T47D (cell line): ENCODE data around the gene DSCAML1.

ENCODE experiments used
- DNase-seq, 2 experiments: peaks; one replicate each; pipeline versions ENCODE4 v3.0.0 to v3.0.0-alpha.2; 2011 to 2012; ENCODE audit warnings: low read depth in 1 of 2, low spot score in 1 of 2
- JUND ChIP-seq: IDR thresholded peaks from 2 replicates; pipeline ENCODE4 v1.6.1; 2012; ENCODE audit warnings: low read depth
- in situ Hi-C: cut with HindIII; loops from 2 replicates; pipeline ENCODE4 v1.10.0; 2016; ENCODE audit warnings: low sequenced_read_pairs, low pct_unique_long_range_greater_than_20kb

DSCAML1 gene

DNA sequence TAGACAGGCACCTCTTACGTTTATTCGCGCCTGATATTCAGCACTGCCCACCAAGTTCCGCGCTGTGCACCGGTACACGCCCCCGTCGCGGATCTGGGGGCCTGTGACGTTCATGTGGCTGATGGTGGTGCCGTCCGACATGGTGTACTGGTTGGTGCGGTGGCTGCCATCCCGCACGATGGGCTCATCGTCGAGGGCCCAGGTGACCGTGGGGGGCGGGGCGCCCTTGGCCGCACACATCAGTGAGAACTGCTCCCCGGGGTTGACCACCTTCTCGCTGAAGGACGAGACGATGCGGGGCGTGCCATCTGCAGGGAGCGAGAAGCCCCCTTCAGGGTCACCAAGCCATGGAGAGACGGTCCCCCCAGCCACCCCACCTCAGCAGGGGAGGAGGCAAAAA lies 278.6 kb downstream of the DSCAML1 start:
- TF ChIP-seq JUND = no peak
- in situ Hi-C loops = no loop called here
- DNase-seq = no peak

DNA sequence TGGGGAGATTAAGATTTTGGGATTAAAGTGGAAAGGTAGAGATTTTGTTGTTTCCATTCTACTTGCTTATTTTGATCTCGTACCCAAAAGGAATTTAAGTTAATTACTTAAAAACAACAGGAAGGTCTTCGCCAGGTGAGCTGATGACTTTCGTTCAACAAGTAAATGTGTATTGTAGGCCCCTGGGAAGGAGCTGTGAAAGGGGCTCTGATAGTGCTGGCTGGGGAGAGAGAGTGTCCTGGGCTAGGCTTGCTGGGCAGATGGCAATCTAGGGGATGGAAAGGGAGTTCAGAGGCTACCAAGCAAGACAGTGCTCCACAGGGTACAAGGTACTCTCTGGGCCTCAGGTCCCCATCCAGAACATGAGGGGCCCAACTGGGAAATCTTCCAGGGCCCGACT lies 279.9 kb downstream of the DSCAML1 start:
- in situ Hi-C loops = no loop called here
- TF ChIP-seq JUND = no peak
- DNase-seq = no peak

DNA sequence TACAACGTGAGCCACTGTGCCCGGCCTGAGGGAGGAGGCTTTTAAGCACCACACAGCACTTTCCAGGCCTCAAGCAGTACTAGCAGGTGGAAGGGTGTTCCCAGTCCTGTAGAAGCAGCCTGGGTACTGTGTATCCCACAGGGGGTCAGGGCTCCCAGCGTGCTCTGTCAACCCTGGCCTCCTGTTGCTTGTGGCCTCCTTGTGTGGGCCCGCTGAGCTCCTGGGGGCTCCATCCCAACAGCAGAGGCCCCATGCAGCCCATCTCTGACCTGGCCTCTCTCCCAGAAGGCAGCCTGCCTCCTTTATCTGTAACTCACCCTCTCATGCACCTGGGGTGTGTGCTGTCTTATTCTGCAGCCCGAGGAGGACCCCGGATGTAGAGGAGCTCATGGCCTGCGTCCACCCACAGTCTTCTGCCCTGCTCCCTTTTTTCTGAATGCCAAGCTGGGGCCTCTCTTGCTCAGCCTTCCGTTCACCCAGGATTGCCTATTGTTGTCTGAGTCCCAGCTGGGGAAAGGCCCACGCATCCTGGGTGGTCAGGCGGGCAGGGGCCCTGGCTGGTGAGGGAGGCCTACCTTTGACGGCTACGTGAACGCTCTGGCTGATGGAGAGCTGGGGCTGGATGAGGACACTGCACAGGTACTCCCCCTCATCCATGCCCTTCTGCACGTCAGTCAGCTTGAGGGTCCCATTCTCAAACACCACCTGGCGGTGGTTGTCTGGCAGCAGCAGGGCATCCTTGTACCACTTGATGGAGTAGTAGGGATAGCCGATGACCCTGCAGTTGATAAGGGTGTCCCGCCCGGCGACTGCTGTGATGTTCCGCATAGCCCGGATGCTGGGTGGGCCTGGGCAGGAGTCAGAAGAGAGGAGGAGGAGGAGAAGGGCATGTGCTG lies 280.9 kb downstream of the DSCAML1 start:
- in situ Hi-C loops = no loop called here
- no peak for TF ChIP-seq JUND
- DNase-seq = no peak

DNA sequence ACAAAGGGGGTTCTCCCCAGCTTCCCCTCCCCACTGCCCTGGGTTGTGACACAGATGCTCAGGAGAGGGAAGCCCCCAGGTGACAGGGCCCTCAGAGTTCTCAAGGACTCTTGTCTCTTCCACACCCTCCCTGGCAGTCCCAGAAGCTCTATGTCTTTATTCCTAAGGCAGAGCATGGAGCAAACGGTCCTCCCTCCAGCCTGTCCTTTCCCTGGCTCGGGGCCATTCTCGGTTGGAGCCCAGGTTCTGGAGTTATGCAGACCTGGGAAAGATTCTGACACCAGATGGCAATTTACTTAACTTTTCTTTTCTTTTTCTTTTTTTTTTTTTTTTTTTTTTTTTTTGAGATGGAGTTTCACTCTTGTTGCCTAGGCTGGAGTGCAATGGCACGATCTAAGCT lies 282.8 kb downstream of the DSCAML1 start:
- TF ChIP-seq JUND = no peak
- DNase-seq = no peak
- in situ Hi-C loops = no loop called here

DNA sequence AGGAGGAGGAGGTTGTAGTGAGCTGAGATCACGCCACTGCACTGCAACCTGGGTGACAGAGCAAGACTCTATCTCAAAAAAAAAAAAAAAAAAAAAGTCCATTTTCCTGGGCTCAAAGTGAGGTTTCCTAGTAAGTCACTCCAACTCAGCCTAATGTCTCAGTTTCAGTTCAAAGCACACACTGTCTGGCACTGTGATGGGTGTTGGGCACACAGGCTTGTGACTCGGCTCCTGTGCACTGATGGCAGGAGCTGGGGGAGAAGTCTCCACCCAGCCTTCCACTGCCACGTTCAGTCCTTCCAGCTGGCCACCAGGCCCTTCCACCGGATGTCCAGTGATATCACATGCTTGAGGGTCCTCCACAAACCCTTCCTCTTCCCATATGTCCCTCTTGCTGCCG lies 283.4 kb downstream of the DSCAML1 start:
- TF ChIP-seq JUND = no peak
- in situ Hi-C loops = no loop called here
- no peak for DNase-seq

DNA sequence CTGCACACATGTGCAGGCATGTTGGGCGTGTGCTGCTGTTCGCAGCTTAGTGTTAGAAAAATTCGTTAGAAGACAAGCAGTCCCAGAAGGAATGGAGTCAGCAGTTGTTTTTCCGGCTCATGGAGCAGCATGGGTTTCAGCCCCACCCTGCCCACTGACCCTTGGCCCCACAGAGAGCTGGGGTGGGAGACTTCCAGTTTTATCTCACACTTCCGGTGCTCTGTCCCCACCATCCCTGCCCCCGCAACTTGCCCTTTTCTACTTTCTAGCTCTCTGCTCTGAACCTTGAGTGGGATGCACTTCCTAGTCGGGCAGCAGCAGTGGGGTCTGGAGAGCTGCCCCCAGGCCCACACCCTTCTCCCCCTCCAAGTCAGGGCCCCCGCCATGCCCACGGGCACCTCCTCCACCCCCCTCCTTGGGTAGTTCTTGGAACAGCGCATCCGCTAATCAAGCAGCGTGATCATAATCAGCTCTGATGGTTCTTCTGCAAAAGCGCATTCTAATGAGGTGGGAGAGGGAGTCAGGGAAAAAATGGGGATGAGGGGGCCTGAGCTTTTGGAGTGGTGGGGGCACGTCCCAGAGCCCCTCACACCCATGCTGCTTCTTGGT lies 285.0 kb downstream of the DSCAML1 start:
- TF ChIP-seq JUND = no peak
- in situ Hi-C loops = no loop called here
- no peak for DNase-seq

DNA sequence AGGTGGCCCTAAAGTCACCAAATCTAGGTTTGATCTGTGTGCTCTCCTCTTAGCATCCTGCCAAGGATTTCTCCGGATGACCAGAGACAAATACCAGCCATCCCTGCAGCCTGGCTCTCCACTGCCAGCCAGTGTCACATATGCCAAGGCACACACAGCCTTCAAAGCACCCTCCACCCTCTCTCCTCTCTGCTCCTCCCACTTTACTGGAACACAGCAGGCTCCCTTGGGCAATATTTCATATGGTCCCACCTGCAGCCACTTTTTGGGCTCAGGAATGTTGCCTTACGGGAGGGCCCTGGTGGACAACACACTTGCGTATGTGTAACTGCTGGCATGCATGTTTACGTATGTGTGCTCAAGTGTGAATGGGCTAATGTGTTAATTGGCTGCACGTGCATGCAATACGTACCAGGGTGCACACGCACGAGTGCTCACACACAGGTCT lies 285.5 kb downstream of the DSCAML1 start:
- DNase-seq = peak; percentile 35 to 60
- no peak for TF ChIP-seq JUND
- in situ Hi-C loops = no loop called here

DNA sequence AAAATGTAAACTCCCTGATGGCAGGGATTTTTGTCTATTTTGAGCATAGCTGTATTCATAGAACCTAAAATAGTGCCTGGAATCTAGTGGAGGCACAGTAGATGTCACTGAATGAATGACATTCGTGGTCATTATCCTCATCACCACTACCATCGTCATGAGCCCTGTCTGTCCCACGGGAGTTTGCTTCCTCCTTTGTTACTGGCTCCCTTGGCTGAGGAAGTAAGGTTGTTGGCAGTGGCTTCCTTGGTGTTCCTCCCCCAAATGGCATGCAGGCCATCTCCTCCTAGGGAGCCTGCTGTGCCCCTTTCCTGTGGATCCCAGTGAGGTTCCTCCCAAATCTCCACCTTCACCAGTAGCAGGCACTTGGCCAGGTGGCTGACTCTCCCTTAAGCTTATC lies 286.4 kb downstream of the DSCAML1 start:
- in situ Hi-C loops = no loop called here
- no peak for TF ChIP-seq JUND
- no peak for DNase-seq

DNA sequence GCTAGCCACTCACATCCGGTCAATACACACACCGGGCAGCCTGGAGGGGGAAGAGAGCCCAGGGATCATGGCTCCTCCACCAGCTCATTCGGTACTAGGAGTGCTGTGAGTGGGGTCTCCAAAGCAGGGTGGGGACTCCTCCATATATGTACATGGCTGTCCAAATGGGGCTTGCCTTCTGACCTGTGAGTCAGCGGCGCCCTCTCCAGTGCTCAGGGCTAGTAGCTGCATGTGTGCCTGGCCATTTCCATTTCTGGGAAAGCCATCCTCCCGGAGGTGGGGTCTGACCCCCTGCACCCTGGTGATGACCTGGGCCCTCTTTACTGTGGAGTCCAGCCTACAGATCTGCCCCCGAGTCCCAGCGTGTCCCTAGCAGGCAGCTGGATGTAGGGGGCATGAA lies 287.5 kb downstream of the DSCAML1 start:
- TF ChIP-seq JUND = no peak
- in situ Hi-C loops = no loop called here
- DNase-seq = no peak

DNA sequence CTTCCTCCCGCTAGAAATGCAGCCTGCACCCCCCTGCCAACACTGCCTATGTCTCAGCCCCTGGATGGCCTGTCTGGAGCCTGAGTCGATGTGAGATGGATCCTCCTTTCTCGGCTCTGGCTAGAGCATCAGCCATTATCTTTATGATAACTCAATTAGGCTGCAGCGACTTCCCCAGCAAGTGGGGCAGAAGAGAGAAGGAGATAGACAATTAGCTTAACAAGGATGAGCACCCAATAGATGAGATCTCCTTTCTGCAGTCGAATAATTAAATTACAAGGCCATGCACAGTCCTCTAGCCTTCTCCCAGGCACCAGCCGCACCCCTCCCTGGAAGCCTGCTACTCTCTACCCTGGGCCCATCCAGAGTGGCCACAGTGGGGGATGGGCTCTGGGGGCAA lies 290.0 kb downstream of the DSCAML1 start:
- no peak for DNase-seq
- no peak for TF ChIP-seq JUND
- in situ Hi-C loops = no loop called here

DNA sequence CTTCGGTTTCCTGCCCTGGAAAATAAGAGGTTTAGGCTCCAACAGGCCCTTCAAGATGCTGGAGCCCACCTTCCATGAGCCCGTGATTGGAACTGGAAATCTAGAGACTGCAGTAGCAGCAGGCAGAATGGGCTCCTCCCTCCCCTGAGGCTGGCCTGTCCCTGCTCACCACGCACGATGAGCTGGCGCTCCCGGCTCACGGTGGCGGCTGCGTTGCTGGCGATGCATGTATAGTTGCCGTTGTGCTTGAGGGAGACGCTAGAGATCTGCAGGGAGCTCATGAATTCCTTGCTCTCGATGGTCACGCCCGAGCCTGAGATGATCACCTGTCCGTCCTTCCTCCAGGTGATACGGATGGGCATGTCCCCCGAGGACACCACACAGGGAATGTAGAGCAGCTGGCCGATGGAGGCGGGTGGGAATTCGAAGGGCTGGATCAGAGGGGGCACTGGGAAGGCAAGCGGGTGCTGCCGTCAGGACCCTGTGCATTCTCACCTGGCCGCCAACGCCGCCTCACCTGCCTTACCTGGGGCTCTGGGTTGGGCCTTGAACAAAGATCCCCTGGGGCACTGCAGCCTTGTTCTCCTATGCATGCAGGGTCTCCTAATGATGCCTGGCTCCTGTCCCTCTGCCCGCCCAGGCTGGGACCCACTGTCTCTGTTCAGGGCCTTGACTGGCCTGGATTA lies 291.6 kb downstream of the DSCAML1 start:
- in situ Hi-C loops = no loop called here
- DNase-seq = no peak
- no peak for TF ChIP-seq JUND

DNA sequence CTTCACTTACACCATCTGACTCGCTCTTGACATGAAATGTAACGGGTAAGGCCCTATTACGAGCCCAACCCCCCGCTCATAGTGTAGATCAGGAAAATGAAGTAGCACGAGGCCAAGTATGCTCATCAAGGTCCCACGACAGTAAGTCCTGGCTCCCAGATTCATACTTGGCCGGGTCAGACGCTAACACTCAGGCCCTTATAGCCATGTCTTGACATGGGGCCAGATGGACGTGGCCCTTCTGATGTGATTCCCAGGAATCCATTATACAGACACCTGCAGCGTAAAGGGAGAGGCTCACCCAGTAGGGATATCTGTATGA lies 294.3 kb downstream of the DSCAML1 start:
- no peak for TF ChIP-seq JUND
- in situ Hi-C loops = no loop called here
- DNase-seq = no peak
